Measurements from ENCODE around the gene IDE. TPM values are rescaled to one million over a fixed set of nuclear protein-coding genes. Genes with fewer than 3 reads are reported as not detected.

IDE gene
- polyA plus RNA-seq, 1 donor from 2014 or later = 5.6 TPM

Other genes with a start within 250 kb of the IDE start
- 11.4 TPM for gene KIF11, start 19.0 kb upstream of the IDE start, polyA plus RNA-seq (ENCODE audit: insufficient read depth, low read depth, low replicate concordance)
- gene HHEX, start 115.9 kb upstream of the IDE start, polyA plus RNA-seq (ENCODE audit: insufficient read depth, low read depth, low replicate concordance) = 5.1 TPM